HCT116 (cell line): ENCODE results near the gene SLC44A5. TPM values are rescaled to one million over a fixed set of nuclear protein-coding genes. Genes with fewer than 3 reads are reported as not detected.

Source experiments
- ATAC-seq: fragments of 200-7000 bp; cut with Tn5 transposase; 2 replicates; pipeline ENCODE4 v1.9.1; 2020; ENCODE audit warnings: mild to moderate bottlenecking, moderate library complexity
- BruUV-seq: library from RNA; stranded (reverse); fragments of 400-500 nt; replicated peaks from 2 replicates; lab custom pipeline; 2021; lab: Mats Ljungman, UMichigan
- CTCF ChIA-PET: fragments of 300-600 bp; sonication (Branson Sonifier 250); formaldehyde crosslinking; loops from one replicate; lab custom pipeline; 2021; ENCODE audit warnings: antibody characterized with exemption; lab: Charles Lee
- POLR2A ChIA-PET: fragments of 300-600, 350-600 bp; sonication (Branson Sonifier 250); formaldehyde crosslinking; loops from one replicate; lab custom pipeline; 2021; ENCODE audit warnings: antibody characterized with exemption; lab: Charles Lee
- RAD21 ChIA-PET, 2 experiments: fragments of 300-600 bp; sonication (Branson Sonifier 250); formaldehyde crosslinking; loops; one replicate each; lab custom pipeline; 2023; ENCODE audit warnings: low total read pairs in 2 of 2; ENCODE audit not compliant: uncharacterized antibody in 2 of 2, unreplicated experiment in 2 of 2, low non-redundant PET in 1 of 2; lab: Charles Lee
- DNase-seq: peaks from one replicate; pipeline ENCODE4 v3.0.0-alpha.2; 2010; ENCODE audit warnings: low read depth, low spot score
- H2AFZ ChIP-seq: fragments of 200-600 bp; shearing (Covaris generic), sonication (generic); 2 replicates; pipeline ENCODE4 v1.6.1; 2017; ENCODE audit warnings: low read depth, mixed run types, mixed read lengths, antibody characterized with exemption, low read length; ENCODE audit not compliant: poor library complexity, severe bottlenecking
- H3K27ac ChIP-seq: 2 replicates; pipeline ENCODE4 v1.5.1; 2012; ENCODE audit warnings: low read depth, low read length
- H3K27me3 ChIP-seq: fragments of 200-600 bp; sonication (generic); 2 replicates; pipeline ENCODE4 v1.6.1; 2016; ENCODE audit warnings: mixed run types, low read length, mixed read lengths; ENCODE audit not compliant: insufficient read depth
- H3K36me3 ChIP-seq, 2 experiments: fragments of 200-500 bp in 1 of 2; fragments of 200-600 bp in 1 of 2; sonication (Bioruptor generic) in 1 of 2; sonication (generic) in 1 of 2; 2 replicates each; pipeline versions ENCODE4 v1.5.1 to v1.6.1; 2014 to 2016; ENCODE audit warnings: low read length in 2 of 2, inconsistent platforms in 1 of 2, mixed read lengths in 1 of 2, mixed run types in 1 of 2; ENCODE audit not compliant: insufficient read depth in 2 of 2, control insufficient read depth in 1 of 2
- H3K4me1 ChIP-seq, 2 experiments: fragments of 200-600 bp in 1 of 2; sonication (generic) in 1 of 2; 2 replicates each; pipeline versions ENCODE4 v1.5.1 to v1.6.1; 2012 to 2017; ENCODE audit warnings: low read length in 2 of 2, inconsistent platforms in 1 of 2, mild to moderate bottlenecking in 1 of 2, mixed read lengths in 1 of 2, mixed run types in 1 of 2, moderate library complexity in 1 of 2; ENCODE audit not compliant: insufficient read depth in 2 of 2, control insufficient read depth in 1 of 2
- H3K4me2 ChIP-seq: fragments of 200-600 bp; sonication (generic); 2 replicates; pipeline ENCODE4 v1.6.1; 2017; ENCODE audit warnings: mixed run types, low read length, mixed read lengths
- H3K4me3 ChIP-seq, 2 experiments: fragments of 200-600 bp in 1 of 2; sonication (generic) in 1 of 2; replicated peaks in 1 of 2; 2 replicates each; pipeline ENCODE4 v1.5.1; 2011 to 2016; ENCODE audit warnings: low read length in 2 of 2, control low read depth in 1 of 2, low read depth in 1 of 2, mild to moderate bottlenecking in 1 of 2, mixed read lengths in 1 of 2, mixed run types in 1 of 2
- H3K79me2 ChIP-seq: fragments of 200-600 bp; sonication (generic); 2 replicates; pipeline ENCODE4 v1.6.1; 2017; ENCODE audit warnings: mild to moderate bottlenecking, mixed run types, low read length, moderate library complexity, mixed read lengths; ENCODE audit not compliant: insufficient read depth
- H3K9ac ChIP-seq: fragments of 200-600 bp; sonication (generic); 2 replicates; pipeline ENCODE4 v1.6.1; 2016; ENCODE audit warnings: low read length, mixed read lengths
- H3K9me2 ChIP-seq: fragments of 200-600 bp; sonication (generic), shearing (Covaris generic); 2 replicates; pipeline ENCODE4 v1.6.1; 2017; ENCODE audit warnings: mixed run types, mild to moderate bottlenecking, moderate library complexity; ENCODE audit not compliant: insufficient read depth
- H3K9me3 ChIP-seq, 2 experiments: fragments of 200-500 bp in 1 of 2; fragments of 200-600 bp in 1 of 2; sonication (Bioruptor generic) in 1 of 2; sonication (generic) in 1 of 2; 2 replicates each; pipeline ENCODE4 v1.6.1; 2014 to 2017; ENCODE audit warnings: low read length in 2 of 2, mixed read lengths in 2 of 2, inconsistent platforms in 1 of 2, low read depth in 1 of 2, mild to moderate bottlenecking in 1 of 2, mixed run types in 1 of 2, moderate library complexity in 1 of 2; ENCODE audit not compliant: control insufficient read depth in 1 of 2, insufficient read depth in 1 of 2
- H4K20me1 ChIP-seq: fragments of 200-600 bp; sonication (generic), shearing (Covaris generic); 2 replicates; pipeline ENCODE4 v1.6.1; 2017; ENCODE audit warnings: mixed run types, mild to moderate bottlenecking, moderate library complexity; ENCODE audit not compliant: insufficient read depth
- CBX3 ChIP-seq: IDR thresholded peaks from 2 replicates; pipeline ENCODE4 v1.6.1; 2012; ENCODE audit warnings: low read depth
- CTCF ChIP-seq, 3 experiments: fragments of 200-600 bp in 1 of 3; sonication (generic) in 1 of 3; IDR thresholded peaks in 2 of 3; conservative IDR thresholded peaks in 1 of 3; 2 replicates each; pipeline ENCODE4 v1.5.1; 2012 to 2017; ENCODE audit warnings: low read depth in 2 of 3, low read length in 2 of 3, antibody characterized with exemption in 1 of 3, borderline replicate concordance in 1 of 3, control low read depth in 1 of 3, mild to moderate bottlenecking in 1 of 3, mixed read lengths in 1 of 3, mixed run types in 1 of 3, moderate library complexity in 1 of 3; ENCODE audit not compliant: insufficient read depth in 1 of 3
- EGR1 ChIP-seq: IDR thresholded peaks from 2 replicates; pipeline ENCODE4 v1.6.1; 2012; ENCODE audit warnings: low read depth
- EZH2 ChIP-seq: fragments of 200-600 bp; sonication (generic); IDR thresholded peaks from 2 replicates; pipeline ENCODE4 v1.6.1; 2017; ENCODE audit warnings: antibody characterized with exemption, mixed run types
- FOSL1 ChIP-seq: IDR thresholded peaks from 2 replicates; pipeline ENCODE4 v1.6.1; 2012; ENCODE audit warnings: low read depth
- JUND ChIP-seq: IDR thresholded peaks from 2 replicates; pipeline ENCODE4 v1.6.1; 2012
- POLR2AphosphoS5 ChIP-seq: IDR thresholded peaks from 2 replicates; pipeline ENCODE4 v1.6.1; 2011; ENCODE audit warnings: mild to moderate bottlenecking, low read depth, low read length, moderate library complexity
- RAD21 ChIP-seq: IDR thresholded peaks from 2 replicates; pipeline ENCODE4 v1.6.1; 2012; ENCODE audit warnings: low read depth, mild to moderate bottlenecking
- REST ChIP-seq: IDR thresholded peaks from 2 replicates; pipeline ENCODE4 v1.6.1; 2012; ENCODE audit warnings: low read depth
- SP1 ChIP-seq: IDR thresholded peaks from 2 replicates; pipeline ENCODE4 v1.6.1; 2012; ENCODE audit warnings: low read depth
- TCF7L2 ChIP-seq: IDR thresholded peaks from 2 replicates; pipeline ENCODE4 v1.7.0; 2011; ENCODE audit warnings: borderline replicate concordance, inconsistent platforms; ENCODE audit not compliant: insufficient read depth, insufficient read length; ENCODE audit errors: extremely low read depth
- ZFX ChIP-seq: fragments of 450-650 bp; IDR thresholded peaks from 2 replicates; pipeline ENCODE4 v1.6.1; 2017
- ZNF274 ChIP-seq: fragments of 200-500 bp; sonication (Bioruptor generic); IDR thresholded peaks from 2 replicates; pipeline ENCODE4 v1.6.1; 2014; ENCODE audit warnings: mild to moderate bottlenecking, low read depth, low read length, inconsistent platforms
- intact Hi-C: fragments of 100-400 bp; cut with micrococcal nuclease; formaldehyde crosslinking; loops from 2 replicates; pipeline ENCODE4 v1.10.0; 2022
- total RNA-seq: library from RNA; stranded (reverse); gene quantifications from one replicate; pipeline ENCODE4 v1.2.1, GENCODE V29; 2021; ENCODE audit not compliant: unreplicated experiment

SLC44A5 gene
- total RNA-seq, 1 experiment from 2014 or later: 2.4 TPM

GRCh38 chr1:75265792-75266191, 345.1 kb downstream of the SLC44A5 start:
- Histone ChIP-seq H3K27ac (no peak overlapping the region), H3K9me2 (no peaks in the 10 kb centered on the region), H3K4me1 (no peaks in the 10 kb centered on the region), H3K9ac (no peak overlapping the region), H3K9me3 (no peaks in the 10 kb centered on the region), H3K36me3 (no peaks in the 10 kb centered on the region), H3K4me2 (no peak overlapping the region), H3K4me3 (no peak overlapping the region), H3K27me3 (no peaks in the 10 kb centered on the region), H4K20me1 (no peaks in the 10 kb centered on the region), H3K79me2 (no peaks in the 10 kb centered on the region), H2AFZ (peak overlapping the region; percentile 78)
- RAD21 ChIA-PET: no interaction called here
- no TSS peak for BruUV-seq
- intact Hi-C loops: no loop called here
- ATAC-seq (peak; percentile 82), DNase-seq (peak; percentile 46)
- TF ChIP-seq CTCF (IDR thresholded peaks at IDR 0.05 in 2 of 3, conservative IDR thresholded peaks at IDR 0.05 in 1 of 3; ENCODE audit: borderline replicate concordance in 1 of 3, insufficient read depth in 1 of 3, low read depth in 2 of 3, low read length in 2 of 3) (peak; percentile 48 to 71 (median 56); a peak in 5 of 6 replicates), EGR1 (no peak), ZFX (no peak), TCF7L2 (peak; percentile 53), RAD21 (peak; percentile 71)
- POLR2A ChIA-PET: no interaction called here
- CTCF ChIA-PET: interaction anchor here (0.9 to 2.3 kb wide), 9 partner anchors 9 to 366 kb away, joined by 3 to 8 read pairs (median 4); no protein-coding TSS in a partner anchor

GRCh38 chr1:75264112-75264511, 346.8 kb downstream of the SLC44A5 start:
- ChIA-PET CTCF (no interaction called here), RAD21 (no interaction called here), POLR2A (no interaction called here)
- DNase-seq: no peak
- H3K9me2 ChIP-seq: no peaks in the 10 kb centered on the region
- H3K36me3 ChIP-seq: no peaks in the 10 kb centered on the region
- H3K4me2 ChIP-seq: no peak overlapping the region
- no peaks in the 10 kb centered on the region for H3K9me3 ChIP-seq
- no TSS peak for BruUV-seq
- no peak overlapping the region for H3K4me3 ChIP-seq
- no peaks in the 10 kb centered on the region for H4K20me1 ChIP-seq
- H3K9ac ChIP-seq: no peak overlapping the region
- H3K27ac ChIP-seq: no peak overlapping the region
- intact Hi-C loops: no loop called here
- no peak overlapping the region for H2AFZ ChIP-seq
- no peak for ATAC-seq
- H3K27me3 ChIP-seq: no peaks in the 10 kb centered on the region
- no peaks in the 10 kb centered on the region for H3K79me2 ChIP-seq
- no peaks in the 10 kb centered on the region for H3K4me1 ChIP-seq
- TF ChIP-seq CBX3: no peak
- TF ChIP-seq SP1: no peak
- TF ChIP-seq ZFX: no peak
- no peak for TF ChIP-seq JUND
- no peak for TF ChIP-seq FOSL1
- TF ChIP-seq ZNF274: no peak
- no peak for TF ChIP-seq CTCF (IDR thresholded peaks at IDR 0.05 in 2 of 3, conservative IDR thresholded peaks at IDR 0.05 in 1 of 3; ENCODE audit: borderline replicate concordance in 1 of 3, insufficient read depth in 1 of 3, low read depth in 2 of 3, low read length in 2 of 3)
- TF ChIP-seq POLR2AphosphoS5: no peak
- no peak for TF ChIP-seq REST
- TF ChIP-seq RAD21: no peak
- no peak for TF ChIP-seq EZH2
